ENCODE results near the gene GNB2. TPM values are rescaled to one million over a fixed set of nuclear protein-coding genes. Genes with fewer than 3 reads are reported as not detected.

GNB2 gene
- total and polyA plus RNA-seq, 2 of the 13 experiments (the other 11 are each of a cell fraction or from before 2014, with no cell fraction given), result 48.3 to 67.1 TPM

GRCh38 chr7:100720671-100721504, 47.3 kb downstream of the GNB2 start (continued):
- TF ChIP-seq AHDC1 (CRISPR knock-in tag; IDR thresholded peaks at IDR 0.05; ENCODE audit: borderline replicate concordance), result peak; percentile 49; the same call in 1 of the 2 replicates
- TF ChIP-seq ZNF12 (CRISPR knock-in tag; IDR thresholded peaks at IDR 0.05), result no peak
- no peak for TF ChIP-seq GPBP1L1 (CRISPR knock-in tag; IDR thresholded peaks at IDR 0.05)
- no peak for TF ChIP-seq CHD4 (IDR thresholded peaks at IDR 0.05; ENCODE audit: borderline replicate concordance, low read length)
- TF ChIP-seq ZNF468 (CRISPR knock-in tag; IDR thresholded peaks at IDR 0.05), result no peak
- no peak for TF ChIP-seq PLSCR1 (CRISPR knock-in tag; IDR thresholded peaks at IDR 0.05; ENCODE audit: borderline replicate concordance)
- TF ChIP-seq KAT8 (CRISPR knock-in tag; IDR thresholded peaks at IDR 0.05), result 0 out of 2 replicates have a peak, but pooled peaks have one; percentile 17
- TF ChIP-seq SAP130 (CRISPR knock-in tag; IDR thresholded peaks at IDR 0.05; ENCODE audit: low read depth), result peak; percentile 69
- no peak for TF ChIP-seq ZFYVE20 (CRISPR knock-in tag; IDR thresholded peaks at IDR 0.05; ENCODE audit: borderline replicate concordance, low read depth)
- no peak for TF ChIP-seq AKNA (CRISPR knock-in tag; IDR thresholded peaks at IDR 0.05; ENCODE audit: borderline replicate concordance)
